ENCODE results near the gene GOLGA1.
"Not testable (repeated sequence)": the region's sequence is repeated elsewhere in the genome, so short reads cannot be mapped to it uniquely, and the experiment has no call there.

GOLGA1 gene, protein sequence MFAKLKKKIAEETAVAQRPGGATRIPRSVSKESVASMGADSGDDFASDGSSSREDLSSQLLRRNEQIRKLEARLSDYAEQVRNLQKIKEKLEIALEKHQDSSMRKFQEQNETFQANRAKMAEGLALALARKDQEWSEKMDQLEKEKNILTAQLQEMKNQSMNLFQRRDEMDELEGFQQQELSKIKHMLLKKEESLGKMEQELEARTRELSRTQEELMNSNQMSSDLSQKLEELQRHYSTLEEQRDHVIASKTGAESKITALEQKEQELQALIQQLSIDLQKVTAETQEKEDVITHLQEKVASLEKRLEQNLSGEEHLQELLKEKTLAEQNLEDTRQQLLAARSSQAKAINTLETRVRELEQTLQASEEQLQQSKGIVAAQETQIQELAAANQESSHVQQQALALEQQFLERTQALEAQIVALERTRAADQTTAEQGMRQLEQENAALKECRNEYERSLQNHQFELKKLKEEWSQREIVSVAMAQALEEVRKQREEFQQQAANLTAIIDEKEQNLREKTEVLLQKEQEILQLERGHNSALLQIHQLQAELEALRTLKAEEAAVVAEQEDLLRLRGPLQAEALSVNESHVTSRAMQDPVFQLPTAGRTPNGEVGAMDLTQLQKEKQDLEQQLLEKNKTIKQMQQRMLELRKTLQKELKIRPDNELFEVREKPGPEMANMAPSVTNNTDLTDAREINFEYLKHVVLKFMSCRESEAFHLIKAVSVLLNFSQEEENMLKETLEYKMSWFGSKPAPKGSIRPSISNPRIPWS

DNA sequence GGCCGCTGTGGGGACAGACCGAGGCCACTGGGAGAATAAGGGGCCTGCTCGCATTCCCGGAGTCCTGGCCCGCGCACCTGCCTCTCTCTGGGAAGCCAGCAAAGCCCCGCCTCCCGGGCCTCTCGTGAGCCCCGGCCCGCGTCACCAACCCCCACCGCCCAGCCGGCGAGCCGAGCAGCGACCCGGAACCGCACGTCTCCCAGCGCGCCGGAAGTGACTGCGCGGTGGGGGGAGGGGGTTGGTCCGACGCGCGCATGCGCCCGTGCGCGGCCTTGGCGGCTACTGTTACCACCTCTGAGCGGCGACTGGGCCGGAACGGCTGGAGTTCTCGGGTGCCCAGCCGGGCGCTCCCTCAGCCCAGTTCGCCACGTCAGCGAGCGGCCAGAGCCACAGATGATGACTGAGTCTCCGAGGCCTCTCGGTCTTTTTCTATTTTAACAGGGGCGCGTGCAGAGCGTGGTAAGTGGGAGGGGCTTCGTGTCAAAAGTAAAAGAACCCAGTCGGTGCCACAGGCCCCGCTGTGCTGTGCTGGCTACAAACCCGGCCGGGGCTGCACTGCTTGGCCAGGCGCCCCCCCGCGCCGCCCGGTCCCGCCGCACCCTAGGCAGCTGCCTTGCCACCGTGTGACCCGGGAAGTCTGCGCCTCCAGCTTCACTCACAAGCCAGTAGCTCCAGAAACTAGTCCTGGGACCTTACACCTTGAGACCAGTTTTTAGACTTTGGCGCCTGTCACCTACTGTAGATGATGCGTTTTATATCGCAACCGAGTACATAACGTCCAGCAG, at the start of gene GOLGA1:
TSS of gene GOLGA1 (minus strand) at position 190 of the 785 bp plus-strand sequence. CDS start 2,372 bp downstream, outside the sequence.
- peak; percentile 52 for FAIRE-seq
- peak; percentile 96 for DNase-seq (ENCODE audit: low spot score)

DNA sequence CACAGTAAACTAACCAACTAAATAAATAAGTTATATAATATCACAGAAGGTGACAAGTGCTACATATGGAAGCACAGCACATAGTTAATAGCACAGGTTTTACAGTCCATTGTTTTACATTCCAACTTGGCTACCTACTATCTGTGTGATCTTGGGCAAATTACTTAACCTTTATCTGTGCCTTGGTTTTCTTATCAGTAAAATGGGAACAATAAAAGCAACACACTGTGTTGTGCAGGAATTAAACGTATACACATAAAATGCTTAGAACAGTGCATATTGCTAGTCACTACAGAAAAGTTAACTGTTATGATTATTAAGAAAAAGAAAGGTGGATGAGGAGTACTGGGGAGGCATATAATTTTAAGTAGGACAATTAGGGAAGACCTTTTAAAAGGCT, 42.8 kb upstream of the GOLGA1 start:
- FAIRE-seq (no peak), DNase-seq (ENCODE audit: low spot score) (no peak)

DNA sequence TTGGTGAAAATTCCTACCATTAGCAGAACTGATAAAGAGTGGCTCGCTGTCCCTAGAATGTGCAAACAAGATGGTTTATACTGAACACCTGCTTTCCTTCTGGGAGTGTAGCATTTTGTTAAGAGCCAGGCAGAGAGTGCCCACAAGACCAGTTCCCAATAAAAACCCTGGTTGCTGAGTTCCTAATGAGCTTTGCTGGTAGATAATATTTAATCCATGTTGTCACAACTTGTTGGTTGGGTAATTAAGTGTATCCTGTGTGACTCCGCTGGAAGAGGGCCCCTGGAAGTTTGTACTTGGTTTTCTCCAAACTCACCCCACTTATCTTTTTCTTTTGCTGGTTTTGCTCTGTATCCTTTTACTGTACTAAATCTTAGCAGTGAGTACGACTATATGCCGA, 39.5 kb upstream of the GOLGA1 start:
- DNase-seq (ENCODE audit: low spot score) (no peak), FAIRE-seq (no peak)

DNA sequence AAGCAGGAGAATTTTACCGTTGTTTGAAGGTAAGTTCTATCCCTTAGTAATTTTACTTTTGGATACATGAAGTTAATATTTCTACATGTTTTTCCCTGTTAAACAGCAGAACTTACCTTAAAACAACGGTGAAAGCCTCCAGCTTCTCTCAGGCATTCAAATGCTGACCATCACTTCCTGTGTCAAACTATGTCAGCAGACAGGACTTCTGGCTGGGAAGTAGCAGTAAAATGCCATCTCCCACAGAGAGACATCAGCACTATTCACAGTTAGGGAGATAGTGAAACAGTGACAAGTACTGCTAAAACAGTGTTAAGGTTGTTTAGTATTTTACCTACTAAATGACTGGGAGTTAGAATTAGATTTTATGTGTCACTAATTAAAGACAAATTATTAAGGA, 34.2 kb upstream of the GOLGA1 start:
- DNase-seq (ENCODE audit: low spot score) (no peak), FAIRE-seq (no peak)

DNA sequence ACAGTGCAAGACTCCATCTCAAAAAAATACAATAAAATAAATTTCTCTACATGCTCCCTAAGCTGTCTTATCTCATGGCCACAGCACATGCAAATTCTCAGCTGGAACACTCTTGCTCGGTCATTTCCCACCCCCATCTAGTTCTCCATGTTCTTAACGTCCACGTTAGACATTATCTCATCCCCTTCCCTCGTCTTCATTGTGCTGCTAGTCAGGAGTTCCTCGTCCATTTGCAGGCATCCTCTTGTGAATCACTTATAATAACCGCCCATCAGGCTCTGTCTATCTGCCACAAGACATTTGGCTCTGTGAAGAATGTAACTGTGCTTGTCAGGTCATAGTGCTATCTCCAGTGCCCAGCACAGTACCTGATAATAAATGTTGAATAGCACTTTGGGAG, 32.9 kb upstream of the GOLGA1 start:
- no peak for DNase-seq (ENCODE audit: low spot score)
- FAIRE-seq: no peak

DNA sequence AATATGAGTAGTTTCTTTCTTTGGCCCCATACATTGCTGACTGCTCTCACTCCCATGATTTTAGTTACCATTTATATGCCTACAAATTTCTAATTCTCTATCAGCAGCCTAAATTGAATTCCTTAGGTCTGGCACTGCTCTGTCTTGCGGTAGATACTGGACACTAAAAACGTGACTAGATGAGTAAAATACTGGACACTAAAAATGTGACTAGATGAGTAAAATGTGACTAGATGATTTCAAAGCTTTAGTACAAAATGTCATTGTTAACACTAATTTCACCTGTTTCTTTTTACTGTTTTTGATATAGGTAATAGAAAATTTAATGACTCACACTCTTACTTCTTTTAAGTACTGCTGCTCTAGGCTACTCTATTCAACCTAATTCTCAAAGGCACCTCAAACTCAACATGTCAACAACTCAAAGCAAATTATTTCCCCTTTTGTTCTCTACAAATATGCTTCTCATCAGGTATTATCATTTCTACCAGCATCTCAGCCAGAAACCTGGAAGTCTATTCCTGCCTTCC, 31.4 kb upstream of the GOLGA1 start:
- DNase-seq (ENCODE audit: low spot score): no peak
- FAIRE-seq: no peak

DNA sequence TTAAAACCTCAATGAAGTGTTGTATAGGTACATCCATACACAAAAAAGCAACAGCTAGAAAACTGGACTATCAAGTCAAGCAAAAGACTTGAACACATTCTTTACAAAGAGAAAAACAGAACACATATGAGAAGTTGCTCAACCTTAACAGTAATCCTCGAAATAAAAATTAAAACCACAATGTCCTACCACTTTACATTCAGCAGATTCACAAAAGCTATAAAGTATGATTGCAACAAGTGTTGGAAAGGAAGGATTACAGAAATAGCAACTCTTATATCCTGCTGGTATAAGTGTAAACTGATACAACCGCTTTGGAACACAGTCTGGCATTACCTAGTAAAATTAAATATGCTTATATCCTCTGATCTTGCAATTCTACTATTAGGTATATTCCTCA, 28.5 kb upstream of the GOLGA1 start:
- FAIRE-seq: no peak

DNA sequence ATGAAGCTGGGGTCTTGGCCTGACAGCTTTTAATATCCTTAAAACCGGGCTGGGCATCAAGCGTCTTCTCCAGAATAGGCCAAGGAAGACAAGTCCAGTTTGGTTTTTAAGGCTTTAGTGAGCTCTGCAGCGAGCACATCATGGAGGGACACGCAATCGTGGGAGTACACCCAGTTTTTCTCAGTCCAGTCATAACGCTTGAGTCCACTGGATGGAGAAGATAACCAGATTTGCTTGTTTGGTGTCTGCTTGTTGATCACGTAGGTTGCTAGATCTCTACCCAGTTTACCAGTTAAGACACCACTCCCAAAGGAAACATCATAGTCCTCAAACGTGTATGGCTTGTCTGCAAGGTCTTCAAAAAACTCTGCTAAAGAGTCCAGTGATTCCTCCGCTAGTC, 27.4 kb upstream of the GOLGA1 start:
- no peak for FAIRE-seq

More for the DNA sequence above, 28.5 kb upstream of the GOLGA1 start:
- DNase-seq (ENCODE audit: low spot score): no peak

DNA sequence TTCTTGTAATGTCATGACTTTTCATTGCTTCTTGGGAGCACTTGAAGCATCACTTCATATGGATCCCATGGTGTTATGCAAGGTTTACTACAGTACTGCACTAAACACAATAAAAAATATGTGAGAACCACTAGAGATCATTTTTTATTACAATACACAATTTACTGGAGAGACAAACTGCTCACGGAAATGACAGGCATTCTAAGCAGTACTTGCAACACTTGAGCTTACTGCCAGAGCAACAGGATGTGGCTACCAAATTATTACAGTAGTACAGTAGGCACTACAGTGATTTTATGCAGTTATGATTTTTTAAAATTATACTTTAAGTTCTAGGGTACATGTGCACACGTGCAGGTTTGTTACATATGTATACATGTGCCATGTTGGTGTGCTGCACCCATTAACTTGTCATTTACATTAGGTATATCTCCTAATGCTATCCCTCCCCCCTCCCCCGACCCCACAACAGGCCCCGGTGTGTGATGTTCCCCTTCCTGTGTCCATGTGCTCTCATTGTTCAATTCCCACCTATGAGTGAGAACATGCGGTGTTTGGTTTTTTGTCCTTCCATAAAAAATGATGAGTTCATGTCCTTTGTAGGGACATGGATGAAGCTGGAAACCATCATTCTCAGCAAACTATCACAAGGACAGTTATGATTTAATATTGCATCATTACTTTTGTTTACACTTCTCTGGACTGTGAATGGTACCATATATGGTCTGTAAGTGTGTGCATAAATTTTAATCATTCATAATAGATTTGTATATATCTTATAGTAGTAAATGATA, 25.1 kb upstream of the GOLGA1 start:
- not testable (repeated sequence) for FAIRE-seq; DNase-seq (ENCODE audit: low spot score)

More for the DNA sequence above, 27.4 kb upstream of the GOLGA1 start:
- DNase-seq (ENCODE audit: low spot score): no peak

DNA sequence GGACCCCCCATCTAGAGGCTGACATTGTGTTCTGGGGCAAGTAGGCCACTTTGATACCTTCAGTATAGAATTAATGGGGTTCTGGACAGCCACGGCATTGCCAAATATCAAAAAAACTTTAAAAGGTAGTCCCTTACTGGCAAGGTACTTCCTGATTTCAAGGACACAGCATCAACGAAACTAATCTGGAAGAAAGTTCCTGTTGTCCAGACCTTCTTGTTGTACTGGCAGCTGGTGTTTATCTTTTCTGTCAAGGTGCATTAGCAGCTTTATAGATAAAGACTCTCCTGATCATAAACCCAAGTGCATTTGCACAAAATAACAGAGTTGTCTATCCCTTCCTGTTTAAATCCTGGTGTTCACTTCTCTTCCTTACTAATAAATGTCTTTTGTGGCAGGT, 23.7 kb upstream of the GOLGA1 start:
- DNase-seq (ENCODE audit: low spot score) (no peak), FAIRE-seq (no peak)

DNA sequence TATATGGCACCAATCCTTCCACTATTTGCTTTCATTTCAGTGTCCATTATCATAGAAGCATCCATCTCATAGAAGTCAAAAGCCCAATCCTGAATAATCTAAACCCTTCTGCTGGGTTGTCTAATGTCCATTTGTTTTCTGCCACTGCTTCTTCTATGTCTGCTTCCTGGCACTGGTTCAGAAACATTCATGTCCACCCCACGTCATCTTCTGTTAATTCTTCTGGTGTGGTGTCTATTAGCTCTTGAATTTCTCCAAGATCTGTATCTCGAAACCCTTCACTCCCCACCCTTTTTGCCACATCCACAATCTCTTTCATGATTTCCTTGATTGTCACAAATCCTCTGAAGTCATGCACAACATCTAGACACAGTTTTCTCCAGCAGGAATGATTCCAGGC, 23.2 kb upstream of the GOLGA1 start:
- FAIRE-seq: no peak
- DNase-seq (ENCODE audit: low spot score): no peak

DNA sequence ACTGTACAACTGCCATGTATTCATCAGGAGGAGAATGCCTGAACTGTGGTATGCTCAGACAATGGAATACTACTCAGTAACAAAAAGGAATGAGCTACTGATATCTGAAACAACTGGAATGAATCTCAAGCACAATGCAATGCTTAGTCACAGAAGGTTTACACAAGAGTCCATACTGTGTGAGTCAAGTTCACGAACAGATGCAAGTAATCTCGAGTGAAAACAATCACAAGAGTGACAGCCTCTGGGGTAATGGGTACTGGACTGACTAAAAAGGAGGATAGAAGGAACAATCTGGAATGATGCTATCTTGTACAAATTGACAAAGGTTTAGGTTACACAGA, 19.5 kb upstream of the GOLGA1 start:
- DNase-seq (ENCODE audit: low spot score) (no peak), FAIRE-seq (no peak)

DNA sequence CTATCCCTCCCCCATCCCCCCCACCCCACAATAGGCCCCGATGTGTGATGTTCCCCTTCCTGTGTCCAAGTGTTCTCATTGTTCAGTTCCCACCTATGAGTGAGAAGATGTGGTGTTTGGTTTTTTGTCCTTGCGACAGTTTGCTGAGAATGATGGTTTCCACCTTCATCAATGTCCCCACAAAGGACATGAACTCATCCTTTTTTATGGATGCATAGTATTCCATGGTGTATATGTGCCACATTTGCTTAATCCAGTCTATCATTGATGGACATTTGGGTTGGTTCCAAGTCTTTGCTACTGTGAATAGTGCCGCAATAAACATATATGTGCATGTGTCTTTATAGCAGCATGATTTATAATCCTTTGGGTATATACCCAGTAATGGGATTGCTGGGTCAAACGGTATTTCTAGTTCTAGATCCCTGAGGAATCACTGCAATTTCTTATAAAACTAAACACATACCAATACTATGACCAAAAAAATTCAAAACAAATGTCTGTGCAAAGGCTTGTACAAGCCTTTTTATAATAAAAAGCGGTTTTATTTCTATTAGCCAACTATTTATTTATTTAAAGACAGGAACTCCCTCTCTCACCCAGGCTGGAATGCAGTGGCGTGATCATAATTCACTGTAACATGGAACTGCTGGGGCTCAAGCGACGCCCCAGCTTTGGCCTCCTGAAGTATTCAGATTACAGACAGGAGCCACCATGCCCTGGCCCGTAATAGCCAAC, 19.0 kb upstream of the GOLGA1 start:
- DNase-seq (ENCODE audit: low spot score); FAIRE-seq: not testable (repeated sequence)

DNA sequence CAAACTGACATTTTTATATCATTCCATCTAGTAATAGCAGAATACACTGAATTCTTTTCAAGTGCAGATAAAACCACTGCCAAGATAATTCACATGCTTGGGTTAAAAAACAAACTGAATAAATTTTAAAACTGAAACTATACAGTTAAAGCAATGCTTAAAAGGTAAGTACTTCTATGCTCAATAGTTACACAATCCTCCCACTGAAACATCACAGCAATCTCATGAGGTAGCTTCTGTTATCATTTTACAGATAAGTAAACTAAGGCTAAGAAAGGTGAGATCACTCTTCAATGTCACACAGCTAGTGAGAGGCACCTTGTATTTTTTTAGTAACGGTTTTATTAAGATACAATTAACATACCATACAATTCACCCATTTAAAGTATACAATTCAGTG, 13.4 kb upstream of the GOLGA1 start:
- no peak for FAIRE-seq

DNA sequence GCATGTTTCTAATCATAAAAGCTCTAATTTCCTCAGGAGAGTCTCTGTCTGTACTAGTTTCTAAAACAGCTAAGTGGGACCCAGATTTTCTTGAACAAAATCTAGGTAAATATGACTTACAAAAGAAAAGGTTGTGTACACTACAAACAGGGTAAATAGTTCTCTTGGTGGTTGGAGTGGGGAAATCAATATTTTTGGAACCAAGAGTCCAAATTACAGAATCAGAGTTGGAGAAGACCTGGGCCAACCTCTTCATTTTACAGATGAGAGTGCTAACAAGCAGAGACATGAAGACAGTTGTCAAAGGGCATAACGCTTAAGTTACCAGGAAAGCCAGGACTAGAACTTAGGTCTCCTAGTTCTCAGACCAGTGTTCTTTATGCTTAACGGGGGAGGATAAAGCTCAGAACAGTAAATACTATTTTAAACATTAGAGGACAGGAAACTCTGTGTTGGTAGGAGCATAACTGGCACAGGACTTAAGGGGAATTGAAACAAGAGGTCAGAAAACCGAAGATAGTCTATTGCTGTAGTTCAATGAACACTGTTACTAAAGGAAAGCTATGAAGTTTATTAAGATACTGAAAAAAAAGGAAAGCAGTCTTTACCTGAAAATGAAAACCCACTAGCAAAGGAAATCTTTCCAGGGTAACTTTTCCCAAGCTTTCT, 9.3 kb upstream of the GOLGA1 start:
- DNase-seq (ENCODE audit: low spot score): no peak
- FAIRE-seq: no peak

More for the DNA sequence above, 13.4 kb upstream of the GOLGA1 start:
- DNase-seq (ENCODE audit: low spot score): no peak

DNA sequence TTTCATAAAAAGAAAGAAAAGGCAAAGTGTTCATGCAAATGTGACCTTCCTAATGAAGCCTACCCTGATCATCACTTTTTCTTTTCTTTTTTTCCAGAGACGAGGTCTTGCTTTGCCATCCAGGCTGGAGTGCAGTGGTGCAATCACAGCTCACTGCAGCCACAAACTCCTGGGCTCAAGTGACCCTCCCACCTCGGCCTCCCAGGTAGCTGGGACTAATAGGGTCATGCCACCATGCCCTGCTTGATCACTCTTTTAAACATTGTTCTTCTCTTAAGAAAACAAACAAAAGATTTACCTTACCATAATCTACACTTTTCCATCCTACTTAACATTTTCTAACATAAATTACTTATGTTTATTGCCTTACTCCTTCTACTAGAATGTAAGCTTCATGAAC, 8.5 kb upstream of the GOLGA1 start:
- no peak for DNase-seq (ENCODE audit: low spot score)
- no peak for FAIRE-seq

DNA sequence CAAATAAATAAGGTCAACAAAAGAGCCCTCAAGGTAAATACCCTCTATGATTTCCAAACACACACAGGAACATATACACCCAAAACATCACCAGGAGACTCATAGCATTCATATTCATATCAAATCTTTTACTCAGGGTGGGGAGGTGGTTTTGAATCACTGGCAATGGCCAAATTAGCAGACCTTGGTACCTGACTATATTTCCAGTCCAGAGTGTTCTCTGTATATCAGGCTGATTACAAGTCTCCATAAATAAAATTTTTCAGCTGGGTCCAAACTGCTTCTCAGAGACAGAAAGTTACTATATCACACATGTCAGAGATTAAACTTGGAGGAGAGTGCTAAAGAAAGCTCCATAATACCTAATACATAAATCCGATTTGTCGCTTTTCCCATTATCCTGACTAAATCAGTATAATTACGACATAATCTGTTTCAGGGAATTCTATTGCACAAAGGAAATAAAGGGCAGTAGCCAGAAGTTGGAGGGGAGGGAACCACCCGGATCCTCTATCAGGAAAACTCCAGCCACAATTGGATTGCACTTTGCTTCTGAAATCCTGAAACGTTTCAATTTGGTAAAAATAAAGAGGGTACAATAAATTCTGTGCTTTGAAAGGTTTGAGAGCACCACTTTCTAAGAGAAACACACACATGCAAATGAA, 7.0 kb upstream of the GOLGA1 start:
- DNase-seq (ENCODE audit: low spot score) (no peak), FAIRE-seq (no peak)

DNA sequence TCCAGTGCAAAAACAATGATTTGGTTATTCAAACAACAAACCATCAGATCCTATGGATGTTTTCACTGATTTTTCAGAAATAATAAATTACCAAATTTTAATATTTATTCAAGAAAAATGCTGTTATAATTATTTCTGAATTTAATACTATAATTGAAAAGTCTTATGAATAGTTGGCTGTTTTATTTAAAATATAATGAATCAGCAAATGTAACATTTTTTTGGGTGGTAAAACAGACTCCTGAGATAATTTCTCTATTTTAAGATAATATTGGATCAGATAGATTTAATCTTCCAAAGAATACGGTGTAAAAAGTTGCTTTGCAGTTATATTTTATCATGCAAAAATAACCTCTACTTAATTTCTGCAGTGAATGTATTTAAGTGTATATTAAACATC, 5.3 kb upstream of the GOLGA1 start:
- no peak for FAIRE-seq
- DNase-seq (ENCODE audit: low spot score): no peak

Measured in urothelium cell line (cell line).